H9 (cell line): ENCODE data around the gene STK26. TPM values are rescaled to one million over a fixed set of nuclear protein-coding genes. Genes with fewer than 3 reads are reported as not detected.

Experiments
- DNase-seq: peaks from one replicate; pipeline ENCODE4 v3.0.0-alpha.2; 2017
- H2AFZ ChIP-seq: one replicate; pipeline ENCODE4 v1.6.1; 2013; ENCODE audit warnings: mild to moderate bottlenecking, low read length, control low read depth, moderate library complexity
- H2AK5ac ChIP-seq: 2 replicates; pipeline ENCODE4 v1.6.1; 2013; ENCODE audit warnings: low read length, control low read depth, mixed read lengths; ENCODE audit not compliant: insufficient read length
- H2BK120ac ChIP-seq: one replicate; pipeline ENCODE4 v1.6.1; 2013; ENCODE audit warnings: low read depth, mild to moderate bottlenecking, low read length, control low read depth, inconsistent platforms; ENCODE audit not compliant: poor library complexity, severe bottlenecking
- H2BK12ac ChIP-seq: 2 replicates; pipeline ENCODE4 v1.6.1; 2013; ENCODE audit warnings: low read length, control low read depth, mixed read lengths, low read depth; ENCODE audit not compliant: insufficient read length
- H2BK15ac ChIP-seq: 2 replicates; pipeline ENCODE4 v1.6.1; 2013; ENCODE audit warnings: low read depth, low read length, control low read depth
- H2BK20ac ChIP-seq: one replicate; pipeline ENCODE4 v1.6.1; 2013; ENCODE audit warnings: low read depth, mild to moderate bottlenecking, low read length, control low read depth, inconsistent platforms; ENCODE audit not compliant: poor library complexity, severe bottlenecking
- H2BK5ac ChIP-seq: 2 replicates; pipeline ENCODE4 v1.6.1; 2013; ENCODE audit warnings: low read length, control low read depth, mixed read lengths; ENCODE audit not compliant: insufficient read length
- H3K14ac ChIP-seq: 2 replicates; pipeline ENCODE4 v1.6.1; 2013; ENCODE audit warnings: low read length, control low read depth; ENCODE audit not compliant: insufficient read depth
- H3K18ac ChIP-seq: 2 replicates; pipeline ENCODE4 v1.6.1; 2013; ENCODE audit warnings: low read depth, mild to moderate bottlenecking, mixed read lengths, low read length, control low read depth; ENCODE audit not compliant: insufficient read length
- H3K23ac ChIP-seq: 2 replicates; pipeline ENCODE4 v1.6.1; 2013; ENCODE audit warnings: low read length, control low read depth, mixed read lengths, low read depth; ENCODE audit not compliant: insufficient read length
- H3K23me2 ChIP-seq: 2 replicates; pipeline ENCODE4 v1.6.1; 2013; ENCODE audit warnings: low read depth, mild to moderate bottlenecking, mixed read lengths, low read length, control low read depth; ENCODE audit not compliant: insufficient read length, poor library complexity, severe bottlenecking
- H3K27ac ChIP-seq: 2 replicates; pipeline ENCODE4 v1.5.1; 2013; ENCODE audit warnings: low read length, control low read depth, mixed read lengths, low read depth; ENCODE audit not compliant: insufficient read length
- H3K27me3 ChIP-seq: 2 replicates; pipeline ENCODE4 v1.6.1; 2013; ENCODE audit warnings: low read length, control low read depth, inconsistent platforms; ENCODE audit not compliant: insufficient read depth
- H3K4ac ChIP-seq: 2 replicates; pipeline ENCODE4 v1.6.1; 2013; ENCODE audit warnings: low read depth, mild to moderate bottlenecking, control low read depth, inconsistent platforms, low read length, moderate library complexity
- H3K4me1 ChIP-seq: 2 replicates; pipeline ENCODE4 v1.6.1; 2013; ENCODE audit warnings: low read length, control low read depth, inconsistent platforms; ENCODE audit not compliant: insufficient read depth
- H3K4me2 ChIP-seq: 2 replicates; pipeline ENCODE4 v1.6.1; 2013; ENCODE audit warnings: low read length, control low read depth, mixed read lengths; ENCODE audit not compliant: insufficient read length, insufficient read depth
- H3K56ac ChIP-seq: 2 replicates; pipeline ENCODE4 v1.6.1; 2013; ENCODE audit warnings: low read depth, mild to moderate bottlenecking, mixed read lengths, low read length, control low read depth; ENCODE audit not compliant: insufficient read length
- H3K79me1 ChIP-seq: 2 replicates; pipeline ENCODE4 v1.6.1; 2013; ENCODE audit warnings: low read depth, mild to moderate bottlenecking, moderate library complexity, low read length, control low read depth, inconsistent platforms; ENCODE audit not compliant: insufficient read depth, poor library complexity, severe bottlenecking
- H3K79me2 ChIP-seq: 2 replicates; pipeline ENCODE4 v1.6.1; 2013; ENCODE audit warnings: low read length, control low read depth, inconsistent platforms; ENCODE audit not compliant: insufficient read depth
- H3K9ac ChIP-seq: 2 replicates; pipeline ENCODE4 v1.6.1; 2013; ENCODE audit warnings: low read length, control low read depth, mixed read lengths; ENCODE audit not compliant: insufficient read length; ENCODE audit errors: extremely low read depth
- H3K9me3 ChIP-seq: one replicate; pipeline ENCODE4 v1.6.1; 2013; ENCODE audit warnings: low read depth, low read length, inconsistent platforms; ENCODE audit not compliant: control insufficient read depth
- H3T11ph ChIP-seq: one replicate; pipeline ENCODE4 v1.6.1; 2013; ENCODE audit warnings: mild to moderate bottlenecking, low read length, control low read depth, inconsistent platforms
- H4K20me1 ChIP-seq: one replicate; pipeline ENCODE4 v1.6.1; 2013; ENCODE audit not compliant: control insufficient read depth, insufficient read length, insufficient read depth
- H4K5ac ChIP-seq: 2 replicates; pipeline ENCODE4 v1.6.1; 2013; ENCODE audit warnings: low read depth, mild to moderate bottlenecking, mixed read lengths, low read length, control low read depth; ENCODE audit not compliant: insufficient read length
- H4K8ac ChIP-seq: replicated peaks from 2 replicates; pipeline ENCODE4 v1.6.1; 2013; ENCODE audit warnings: low read length, control low read depth, mixed read lengths, low read depth; ENCODE audit not compliant: insufficient read length
- H4K91ac ChIP-seq: 2 replicates; pipeline ENCODE4 v1.6.1; 2013; ENCODE audit warnings: low read depth, mild to moderate bottlenecking, moderate library complexity, mixed read lengths, low read length, control low read depth; ENCODE audit not compliant: insufficient read length
- H3K27ac Mint-ChIP-seq, 3 experiments: 2 replicates in 2 of 3; 3 replicates in 1 of 3; pipeline ENCODE4 v1.8.0; 2020 to 2021; ENCODE audit warnings: mixed read lengths in 3 of 3, mild to moderate bottlenecking in 1 of 3, moderate library complexity in 1 of 3
- H3K27me3 Mint-ChIP-seq: 2 replicates; pipeline ENCODE4 v1.8.0; 2021; ENCODE audit warnings: low read depth, mild to moderate bottlenecking, moderate library complexity, mixed read lengths
- H3K36me3 Mint-ChIP-seq, 3 experiments: 2 replicates in 2 of 3; 3 replicates in 1 of 3; pipeline ENCODE4 v1.8.0; 2020 to 2021; ENCODE audit warnings: low read depth in 3 of 3, mixed read lengths in 3 of 3; ENCODE audit not compliant: insufficient read depth in 1 of 3
- H3K4me1 Mint-ChIP-seq, 2 experiments: 2 replicates each; pipeline ENCODE4 v1.8.0; 2020; ENCODE audit warnings: mixed read lengths in 2 of 2
- H3K4me3 Mint-ChIP-seq, 2 experiments: 2 replicates in 1 of 2; 3 replicates in 1 of 2; pipeline ENCODE4 v1.8.0; 2020 to 2021; ENCODE audit warnings: mild to moderate bottlenecking in 2 of 2, mixed read lengths in 2 of 2, moderate library complexity in 1 of 2
- H3K9me3 Mint-ChIP-seq, 2 experiments: 2 replicates in 1 of 2; 3 replicates in 1 of 2; pipeline ENCODE4 v1.8.0; 2020; ENCODE audit warnings: mild to moderate bottlenecking in 2 of 2, mixed read lengths in 2 of 2, moderate library complexity in 1 of 2
- CTCF ChIP-seq: fragments of 200-600 bp; sonication (generic); conservative IDR thresholded peaks from 3 replicates; pipeline ENCODE4 v1.8.0; 2021; ENCODE audit warnings: antibody characterized with exemption, mild to moderate bottlenecking
- WGBS: extraction: QIAGEN DNeasy Blood & Tissue Kit; methylation state at CpG from one replicate; pipeline ENCODE4 v1.1.7; 2013; ENCODE audit warnings: missing lambda C conversion rate, low lambda C conversion rate, mixed read lengths; ENCODE audit not compliant: insufficient read length; ENCODE audit errors: extremely low coverage; 5-methylcytosine and 5-hydroxymethylcytosine counted together
- total RNA-seq: library from RNA; stranded (reverse); gene quantifications from 2 replicates; pipeline ENCODE4 v1.2.1, GENCODE V29; 2021

Gene STK26
- total RNA-seq, 1 experiment from 2014 or later: 99.2 TPM

DNA sequence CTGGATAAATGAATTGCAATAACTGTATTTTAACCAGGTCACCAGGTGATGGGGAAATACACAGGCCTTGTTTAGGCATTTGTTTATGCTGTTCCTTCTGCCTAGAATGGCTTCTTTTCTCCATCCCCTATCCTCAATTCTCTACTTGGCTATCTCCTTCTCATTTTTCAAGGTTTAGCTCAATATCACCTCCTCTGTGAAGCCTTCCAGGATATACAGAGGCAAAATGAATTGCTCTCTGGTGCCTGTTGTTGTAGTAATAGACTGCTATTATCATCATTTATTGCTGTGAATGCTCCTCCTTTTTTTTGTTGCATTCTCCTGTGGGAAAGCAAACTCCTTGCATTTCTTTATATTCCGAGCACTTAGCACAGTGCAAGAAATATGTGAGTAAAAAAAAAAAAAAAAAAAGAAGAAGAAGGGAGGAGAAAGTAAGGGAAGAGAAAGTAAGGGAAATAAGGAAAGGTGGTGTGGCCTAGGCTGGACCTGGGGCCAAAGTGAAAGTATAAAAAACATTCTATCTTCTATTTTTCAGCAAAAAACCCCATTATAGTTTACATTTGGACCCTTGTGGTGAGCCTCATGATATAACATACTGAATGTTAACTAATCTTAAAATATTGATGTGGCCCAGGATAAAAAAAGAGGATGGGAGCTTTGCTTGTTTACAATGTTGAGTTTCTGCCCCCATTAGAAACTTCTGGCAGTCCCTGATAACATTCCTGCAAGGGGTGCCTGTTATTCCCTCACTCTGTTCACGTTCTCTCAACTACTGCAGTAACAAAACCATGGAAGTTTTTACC is 6.3 kb upstream of the STK26 start:
- WGBS: no CpG with 5 or more reads among the region's 2 CpGs
- Histone ChIP-seq H3K9me3 (no peaks in the 10 kb centered on the region), H2BK120ac (no peak overlapping the region), H3K18ac (no peak overlapping the region), H2AFZ (no peak overlapping the region), H3K79me2 (no peaks in the 10 kb centered on the region), H3K56ac (no peak overlapping the region), H2AK5ac (no peak overlapping the region), H3T11ph (no peak overlapping the region), H3K4me2 (no peak overlapping the region), H3K27ac (no peak overlapping the region), H4K91ac (no peak overlapping the region), H3K23me2 (no peaks in the 10 kb centered on the region), H3K23ac (no peak overlapping the region), H3K79me1 (no peaks in the 10 kb centered on the region), H4K5ac (no peak overlapping the region), H4K8ac (no peak overlapping the region), H2BK12ac (no peak overlapping the region), H3K4ac (no peak overlapping the region), H3K9ac (no peak overlapping the region), H2BK15ac (no peak overlapping the region), H4K20me1 (no peaks in the 10 kb centered on the region), H2BK20ac (no peak overlapping the region), H3K14ac (no peak overlapping the region), H3K4me1 (no peaks in the 10 kb centered on the region; the same call in 1 of the 2 replicates), H2BK5ac (no peak overlapping the region), H3K27me3 (0 out of 2 replicates have a peak, but pooled peaks cover 3% of the 10 kb centered on the region)
- Mint-ChIP-seq H3K9me3 (no peaks in the 10 kb centered on the region), H3K4me3 (no peak overlapping the region), H3K27me3 (peaks cover 12% of the 10 kb centered on the region), H3K4me1 (peaks cover 17 to 24% of the 10 kb centered on the region in 2 experiments), H3K36me3 (no peaks in the 10 kb centered on the region), H3K27ac (no peak overlapping the region)
- no peak for TF ChIP-seq CTCF
- DNase-seq: no peak
